ENCODE data around the gene EXOC3L4. TPM values are rescaled to one million over a fixed set of nuclear protein-coding genes. Genes with fewer than 3 reads are reported as not detected.
"Not testable (repeated sequence)": the region's sequence is repeated elsewhere in the genome, so short reads cannot be mapped to it uniquely, and the experiment has no call there.

Gene EXOC3L4
- total and polyA plus RNA-seq, 2 donors from 2014 or later, result 11.6 to 15.6 TPM

- intact Hi-C loops (cut with DNase I), result no loop called here
- H3K4me1 ChIP-seq (ENCODE audit: control insufficient read depth in 2 of 3, insufficient read depth in 2 of 3, low read depth in 1 of 3, low read length in 3 of 3), result no peaks in the 10 kb centered on the region
- H3K9ac ChIP-seq (ENCODE audit: low read length in 3 of 3), result no peak overlapping the region
- FAIRE-seq (peak; percentile 70), DNase-seq (peak in 2 of 5 donors; percentile 58 to 93)
- TF ChIP-seq, protein P1, sequence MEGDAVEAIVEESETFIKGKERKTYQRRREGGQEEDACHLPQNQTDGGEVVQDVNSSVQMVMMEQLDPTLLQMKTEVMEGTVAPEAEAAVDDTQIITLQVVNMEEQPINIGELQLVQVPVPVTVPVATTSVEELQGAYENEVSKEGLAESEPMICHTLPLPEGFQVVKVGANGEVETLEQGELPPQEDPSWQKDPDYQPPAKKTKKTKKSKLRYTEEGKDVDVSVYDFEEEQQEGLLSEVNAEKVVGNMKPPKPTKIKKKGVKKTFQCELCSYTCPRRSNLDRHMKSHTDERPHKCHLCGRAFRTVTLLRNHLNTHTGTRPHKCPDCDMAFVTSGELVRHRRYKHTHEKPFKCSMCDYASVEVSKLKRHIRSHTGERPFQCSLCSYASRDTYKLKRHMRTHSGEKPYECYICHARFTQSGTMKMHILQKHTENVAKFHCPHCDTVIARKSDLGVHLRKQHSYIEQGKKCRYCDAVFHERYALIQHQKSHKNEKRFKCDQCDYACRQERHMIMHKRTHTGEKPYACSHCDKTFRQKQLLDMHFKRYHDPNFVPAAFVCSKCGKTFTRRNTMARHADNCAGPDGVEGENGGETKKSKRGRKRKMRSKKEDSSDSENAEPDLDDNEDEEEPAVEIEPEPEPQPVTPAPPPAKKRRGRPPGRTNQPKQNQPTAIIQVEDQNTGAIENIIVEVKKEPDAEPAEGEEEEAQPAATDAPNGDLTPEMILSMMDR (IDR thresholded peaks at IDR 0.05; ENCODE audit: borderline replicate concordance, extremely low read depth, insufficient read depth), result no peak
- H3K27ac ChIP-seq (ENCODE audit: low read depth in 2 of 2, low read length in 2 of 2), result peak overlapping the region in 1 of 2 donors; percentile 57
- H3K4me3 ChIP-seq (ENCODE audit: low read length in 3 of 3), result no peak overlapping the region
- H3K9me3 ChIP-seq (ENCODE audit: control insufficient read depth in 2 of 3, insufficient read depth in 1 of 3, low read length in 3 of 3), result no peaks in the 10 kb centered on the region
- no peaks in the 10 kb centered on the region for H3K27me3 ChIP-seq (ENCODE audit: control insufficient read depth, insufficient read depth, low read length)
- no peaks in the 10 kb centered on the region for H3K36me3 ChIP-seq (ENCODE audit: control insufficient read depth in 2 of 3, insufficient read depth in 3 of 3, low read length in 3 of 3)
Measured at GRCh38 chr14:103155010-103155409, 60.5 kb downstream of the EXOC3L4 start.

GRCh38 chr14:103155416-103155815 lies 60.9 kb downstream of the EXOC3L4 start:
- H3K9me3 ChIP-seq (ENCODE audit: control insufficient read depth in 2 of 3, insufficient read depth in 1 of 3, low read length in 3 of 3); intact Hi-C loops (cut with DNase I); FAIRE-seq; H3K4me3 ChIP-seq (ENCODE audit: low read length in 3 of 3); H3K4me1 ChIP-seq (ENCODE audit: control insufficient read depth in 2 of 3, insufficient read depth in 2 of 3, low read depth in 1 of 3, low read length in 3 of 3); H3K9ac ChIP-seq (ENCODE audit: low read length in 3 of 3); DNase-seq; H3K27me3 ChIP-seq (ENCODE audit: control insufficient read depth, insufficient read depth, low read length); H3K36me3 ChIP-seq (ENCODE audit: control insufficient read depth in 2 of 3, insufficient read depth in 3 of 3, low read length in 3 of 3): not testable (repeated sequence)
- H3K27ac ChIP-seq (ENCODE audit: low read depth in 2 of 2, low read length in 2 of 2), result peak overlapping the region in 1 of 2 donors; percentile 57

GRCh38 chr14:103155826-103156394 lies 61.4 kb downstream of the EXOC3L4 start:
- TF ChIP-seq, protein P1 (IDR thresholded peaks at IDR 0.05; ENCODE audit: borderline replicate concordance, extremely low read depth, insufficient read depth), result no peak
- FAIRE-seq (no peak), DNase-seq (no peak)
- Histone ChIP-seq H3K9ac (ENCODE audit: low read length in 3 of 3) (no peak overlapping the region), H3K4me3 (ENCODE audit: low read length in 3 of 3) (no peak overlapping the region), H3K27ac (ENCODE audit: low read depth in 2 of 2, low read length in 2 of 2) (peak overlapping the region in 1 of 2 donors; percentile 57), H3K36me3 (ENCODE audit: control insufficient read depth in 2 of 3, insufficient read depth in 3 of 3, low read length in 3 of 3) (no peaks in the 10 kb centered on the region), H3K27me3 (ENCODE audit: control insufficient read depth, insufficient read depth, low read length) (no peaks in the 10 kb centered on the region), H3K9me3 (ENCODE audit: control insufficient read depth in 2 of 3, insufficient read depth in 1 of 3, low read length in 3 of 3) (no peaks in the 10 kb centered on the region), H3K4me1 (ENCODE audit: control insufficient read depth in 2 of 3, insufficient read depth in 2 of 3, low read depth in 1 of 3, low read length in 3 of 3) (no peaks in the 10 kb centered on the region)
- intact Hi-C loops (cut with DNase I), result no loop called here

DNA sequence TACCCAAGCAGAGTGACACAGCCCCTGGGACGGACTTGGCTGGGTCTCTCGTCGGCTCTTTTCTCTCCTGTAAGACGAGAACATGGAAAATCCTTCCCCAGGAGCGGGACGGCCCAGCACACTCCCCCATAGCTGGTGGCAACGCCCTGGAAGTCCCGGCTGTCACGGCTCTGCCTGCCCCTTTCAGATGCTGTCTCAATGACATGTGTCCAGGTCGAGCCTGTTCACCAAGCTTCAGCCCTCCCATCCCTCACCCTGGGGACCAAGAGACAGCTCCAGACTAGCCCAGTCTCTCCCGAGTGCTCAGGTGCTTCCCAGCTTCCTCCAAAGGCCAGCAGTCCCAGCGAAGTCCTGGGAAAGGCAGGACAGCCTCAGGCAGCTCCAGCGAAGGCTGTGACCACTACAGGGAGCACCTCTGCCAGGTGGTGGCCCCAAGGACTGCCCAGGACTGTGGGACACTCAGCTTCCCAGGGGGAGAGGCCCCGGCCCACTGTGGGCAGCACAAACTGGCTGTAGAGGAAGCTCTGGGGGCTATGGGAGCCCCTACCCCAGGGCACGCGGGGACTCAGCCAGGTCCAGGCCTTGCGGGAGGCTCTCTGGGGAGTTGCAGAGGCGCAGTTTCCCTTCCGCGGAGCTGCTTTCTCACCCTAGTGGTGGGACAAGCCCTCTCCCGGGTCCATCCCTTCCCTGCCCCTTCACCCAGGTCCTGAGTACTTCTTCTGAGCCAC lies 62.3 kb downstream of the EXOC3L4 start:
- Histone ChIP-seq H3K27ac (ENCODE audit: low read depth in 2 of 2, low read length in 2 of 2) (no peak overlapping the region), H3K27me3 (ENCODE audit: control insufficient read depth, insufficient read depth, low read length) (no peaks in the 10 kb centered on the region), H3K9ac (ENCODE audit: low read length in 3 of 3) (no peak overlapping the region), H3K4me3 (ENCODE audit: low read length in 3 of 3) (no peak overlapping the region), H3K9me3 (ENCODE audit: control insufficient read depth in 2 of 3, insufficient read depth in 1 of 3, low read length in 3 of 3) (no peaks in the 10 kb centered on the region), H3K4me1 (ENCODE audit: control insufficient read depth in 2 of 3, insufficient read depth in 2 of 3, low read depth in 1 of 3, low read length in 3 of 3) (peaks cover 0 to 5% (median 0%) of the 10 kb centered on the region in 3 donors), H3K36me3 (ENCODE audit: control insufficient read depth in 2 of 3, insufficient read depth in 3 of 3, low read length in 3 of 3) (no peaks in the 10 kb centered on the region)
- peak in 4 of 5 donors; percentile 49 to 66 (median 58) for DNase-seq
- no peak for FAIRE-seq
- TF ChIP-seq, protein P1 (IDR thresholded peaks at IDR 0.05; ENCODE audit: borderline replicate concordance, extremely low read depth, insufficient read depth), result no peak
- intact Hi-C loops (cut with DNase I), result no loop called here
